OCI-LY1 (cell line): ENCODE data around the gene NFIX.
A peak's percentile ranks its signal among the peaks of the same experiment; 100 is the strongest.

Source experiments
- H2AFZ ChIP-seq: fragments of 200-600 bp; sonication (generic), shearing (Covaris generic); 2 replicates; pipeline ENCODE4 v1.6.0; 2014; ENCODE audit warnings: antibody characterized with exemption, mild to moderate bottlenecking, low read length
- H3F3A ChIP-seq: fragments of 200-600 bp; sonication (generic), shearing (Covaris generic); 2 replicates; pipeline ENCODE4 v1.6.0; 2014; ENCODE audit warnings: mild to moderate bottlenecking, antibody characterized with exemption, low read length, moderate library complexity; ENCODE audit not compliant: insufficient read depth
- H3K27ac ChIP-seq: fragments of 200-600 bp; sonication (generic); 2 replicates; pipeline ENCODE4 v1.5.1; 2014; ENCODE audit warnings: low read length, mixed run types, mild to moderate bottlenecking, low read depth; ENCODE audit not compliant: poor library complexity, severe bottlenecking
- H3K27me3 ChIP-seq: fragments of 200-600 bp; sonication (generic); 2 replicates; pipeline ENCODE4 v1.6.0; 2014; ENCODE audit warnings: antibody characterized with exemption, mild to moderate bottlenecking, low read length, moderate library complexity; ENCODE audit not compliant: insufficient read depth
- H3K36me3 ChIP-seq: fragments of 200-600 bp; sonication (generic); 2 replicates; pipeline ENCODE4 v1.6.1; 2014; ENCODE audit warnings: mild to moderate bottlenecking, antibody characterized with exemption, low read length, moderate library complexity, mixed read lengths; ENCODE audit not compliant: insufficient read depth
- H3K4me1 ChIP-seq: fragments of 200-600 bp; sonication (generic); 2 replicates; pipeline ENCODE4 v1.5.1; 2014; ENCODE audit warnings: mild to moderate bottlenecking, low read length, moderate library complexity; ENCODE audit not compliant: insufficient read depth, severe bottlenecking
- H3K4me2 ChIP-seq: fragments of 200-600 bp; sonication (generic), shearing (Covaris generic); 2 replicates; pipeline ENCODE4 v1.6.1; 2014; ENCODE audit warnings: low read length
- H3K4me3 ChIP-seq: fragments of 200-600 bp; sonication (generic); 2 replicates; pipeline ENCODE4 v1.5.1; 2014; ENCODE audit warnings: low read length, low read depth, mild to moderate bottlenecking, mixed read lengths; ENCODE audit not compliant: poor library complexity, severe bottlenecking
- H3K79me2 ChIP-seq: fragments of 200-600 bp; shearing (Covaris generic); 2 replicates; pipeline ENCODE4 v1.6.1; 2016; ENCODE audit warnings: mixed run types, low read length, mixed read lengths; ENCODE audit not compliant: insufficient read depth
- H3K9ac ChIP-seq: fragments of 200-600 bp; sonication (generic), shearing (Covaris generic); 2 replicates; pipeline ENCODE4 v1.6.1; 2014; ENCODE audit warnings: mild to moderate bottlenecking, low read length, mixed read lengths
- H3K9me2 ChIP-seq: fragments of 200-600 bp; sonication (generic), shearing (Covaris generic); 2 replicates; pipeline ENCODE4 v1.6.1; 2014; ENCODE audit warnings: low read depth, mild to moderate bottlenecking, low read length, mixed read lengths
- H3K9me3 ChIP-seq: fragments of 200-600 bp; shearing (Covaris generic); 2 replicates; pipeline ENCODE4 v1.6.1; 2014; ENCODE audit warnings: low read length, mixed read lengths
- H4K20me1 ChIP-seq: fragments of 200-600 bp; sonication (generic), shearing (Covaris generic); 2 replicates; pipeline ENCODE4 v1.6.0; 2016; ENCODE audit warnings: mild to moderate bottlenecking, low read length; ENCODE audit not compliant: insufficient read depth
- CTCF ChIP-seq: fragments of 200-600 bp; sonication (generic), shearing (Covaris generic); IDR thresholded peaks from 2 replicates; pipeline ENCODE4 v1.5.1; 2017; ENCODE audit warnings: mild to moderate bottlenecking, antibody characterized with exemption, low read length, moderate library complexity, mixed read lengths
- EZH2 ChIP-seq: fragments of 200-600 bp; sonication (generic), shearing (Covaris generic); IDR thresholded peaks from 2 replicates; pipeline ENCODE4 v1.8.0; 2017; ENCODE audit warnings: borderline replicate concordance, mixed run types, mild to moderate bottlenecking, antibody characterized with exemption, low read length, moderate library complexity, mixed read lengths

NFIX gene

GRCh38 chr19:13104848-13105711 is 109.8 kb downstream of the NFIX start:
- H3K9ac ChIP-seq: peak overlapping the region; percentile 91
- TF ChIP-seq CTCF (no peak), EZH2 (no peak)
- no peaks in the 10 kb centered on the region for H4K20me1 ChIP-seq
- peaks cover 61% of the 10 kb centered on the region for H3K4me1 ChIP-seq
- peaks cover 18% of the 10 kb centered on the region for H3K36me3 ChIP-seq
- H2AFZ ChIP-seq: no peak overlapping the region
- peak overlapping the region; percentile 98 for H3K27ac ChIP-seq
- no peaks in the 10 kb centered on the region for H3K79me2 ChIP-seq
- H3K9me2 ChIP-seq: no peaks in the 10 kb centered on the region
- peak overlapping the region; percentile 80 for H3K4me3 ChIP-seq
- 0 out of 2 replicates have a peak, but pooled peaks cover 3% of the 10 kb centered on the region for H3F3A ChIP-seq
- peak overlapping the region; percentile 92 for H3K4me2 ChIP-seq
- H3K9me3 ChIP-seq: no peaks in the 10 kb centered on the region
- no peaks in the 10 kb centered on the region for H3K27me3 ChIP-seq

GRCh38 chr19:13109361-13110098 is 114.3 kb downstream of the NFIX start:
- Histone ChIP-seq H3K9me2 (no peaks in the 10 kb centered on the region), H3K4me2 (no peak overlapping the region), H3K27ac (no peak overlapping the region), H3K36me3 (peaks cover 31% of the 10 kb centered on the region), H3F3A (0 out of 2 replicates have a peak, but pooled peaks cover 3% of the 10 kb centered on the region), H3K4me3 (no peak overlapping the region), H2AFZ (no peak overlapping the region), H3K9me3 (no peaks in the 10 kb centered on the region), H3K27me3 (no peaks in the 10 kb centered on the region), H3K9ac (no peak overlapping the region), H4K20me1 (no peaks in the 10 kb centered on the region), H3K4me1 (peaks cover 19% of the 10 kb centered on the region), H3K79me2 (no peaks in the 10 kb centered on the region)
- TF ChIP-seq CTCF: no peak

GRCh38 chr19:13110099-13110610 is 114.9 kb downstream of the NFIX start:
- H3K9me3 ChIP-seq: no peaks in the 10 kb centered on the region
- peaks cover 15% of the 10 kb centered on the region for H3K4me1 ChIP-seq
- H3K79me2 ChIP-seq: no peaks in the 10 kb centered on the region
- peaks cover 31% of the 10 kb centered on the region for H3K36me3 ChIP-seq
- H3K27me3 ChIP-seq: no peaks in the 10 kb centered on the region
- no peak for TF ChIP-seq CTCF
- TF ChIP-seq EZH2: no peak
- H3F3A ChIP-seq: no peaks in the 10 kb centered on the region
- H3K4me3 ChIP-seq: no peak overlapping the region
- no peak overlapping the region for H3K4me2 ChIP-seq
- no peak overlapping the region for H3K9ac ChIP-seq
- H4K20me1 ChIP-seq: no peaks in the 10 kb centered on the region
- H3K27ac ChIP-seq: no peak overlapping the region
- no peaks in the 10 kb centered on the region for H3K9me2 ChIP-seq
- no peak overlapping the region for H2AFZ ChIP-seq
